Loucy (cell line): ENCODE data around the gene CAMKMT.

Experiments
- EZH2phosphoT487 ChIP-seq: fragments of 200-600 bp; IDR thresholded peaks from 2 replicates; pipeline ENCODE4 v1.6.1; 2018; ENCODE audit warnings: antibody characterized with exemption, mild to moderate bottlenecking, moderate library complexity, borderline replicate concordance
- TF ChIP-seq, protein P1 (sequence below): fragments of 200-600 bp; sonication (generic); conservative IDR thresholded peaks from 2 replicates; pipeline ENCODE4 v1.5.1; 2014; ENCODE audit warnings: mild to moderate bottlenecking, antibody characterized with exemption, low read length

DNA sequence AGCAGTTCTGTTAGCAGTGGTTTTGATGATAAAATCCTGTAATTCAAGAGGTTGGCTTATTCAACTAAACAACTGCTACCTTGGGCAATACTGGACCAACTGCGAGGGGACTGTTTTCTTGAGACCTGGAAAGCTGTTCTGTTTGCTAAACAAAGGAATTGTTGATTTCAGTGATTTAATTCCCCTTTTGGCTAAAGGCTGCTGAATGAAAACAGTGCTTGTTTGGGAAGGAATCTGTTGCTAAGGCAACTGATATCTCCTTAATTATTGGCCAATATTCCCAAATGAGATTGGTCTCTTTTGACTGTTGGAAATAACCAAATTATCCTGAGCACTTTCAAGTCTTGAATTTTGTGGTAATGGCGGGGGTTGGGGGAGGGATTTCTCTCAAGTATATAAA lies 136.8 kb downstream of the CAMKMT start:
- TF ChIP-seq, protein P1, sequence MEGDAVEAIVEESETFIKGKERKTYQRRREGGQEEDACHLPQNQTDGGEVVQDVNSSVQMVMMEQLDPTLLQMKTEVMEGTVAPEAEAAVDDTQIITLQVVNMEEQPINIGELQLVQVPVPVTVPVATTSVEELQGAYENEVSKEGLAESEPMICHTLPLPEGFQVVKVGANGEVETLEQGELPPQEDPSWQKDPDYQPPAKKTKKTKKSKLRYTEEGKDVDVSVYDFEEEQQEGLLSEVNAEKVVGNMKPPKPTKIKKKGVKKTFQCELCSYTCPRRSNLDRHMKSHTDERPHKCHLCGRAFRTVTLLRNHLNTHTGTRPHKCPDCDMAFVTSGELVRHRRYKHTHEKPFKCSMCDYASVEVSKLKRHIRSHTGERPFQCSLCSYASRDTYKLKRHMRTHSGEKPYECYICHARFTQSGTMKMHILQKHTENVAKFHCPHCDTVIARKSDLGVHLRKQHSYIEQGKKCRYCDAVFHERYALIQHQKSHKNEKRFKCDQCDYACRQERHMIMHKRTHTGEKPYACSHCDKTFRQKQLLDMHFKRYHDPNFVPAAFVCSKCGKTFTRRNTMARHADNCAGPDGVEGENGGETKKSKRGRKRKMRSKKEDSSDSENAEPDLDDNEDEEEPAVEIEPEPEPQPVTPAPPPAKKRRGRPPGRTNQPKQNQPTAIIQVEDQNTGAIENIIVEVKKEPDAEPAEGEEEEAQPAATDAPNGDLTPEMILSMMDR: no peak
- no peak for TF ChIP-seq EZH2phosphoT487
